ENCODE data around the gene GFOD1. TPM values are rescaled to one million over a fixed set of nuclear protein-coding genes. Genes with fewer than 3 reads are reported as not detected.

GFOD1 gene
- total RNA-seq, 1 experiment from 2014 or later: 1.8 TPM

DNA sequence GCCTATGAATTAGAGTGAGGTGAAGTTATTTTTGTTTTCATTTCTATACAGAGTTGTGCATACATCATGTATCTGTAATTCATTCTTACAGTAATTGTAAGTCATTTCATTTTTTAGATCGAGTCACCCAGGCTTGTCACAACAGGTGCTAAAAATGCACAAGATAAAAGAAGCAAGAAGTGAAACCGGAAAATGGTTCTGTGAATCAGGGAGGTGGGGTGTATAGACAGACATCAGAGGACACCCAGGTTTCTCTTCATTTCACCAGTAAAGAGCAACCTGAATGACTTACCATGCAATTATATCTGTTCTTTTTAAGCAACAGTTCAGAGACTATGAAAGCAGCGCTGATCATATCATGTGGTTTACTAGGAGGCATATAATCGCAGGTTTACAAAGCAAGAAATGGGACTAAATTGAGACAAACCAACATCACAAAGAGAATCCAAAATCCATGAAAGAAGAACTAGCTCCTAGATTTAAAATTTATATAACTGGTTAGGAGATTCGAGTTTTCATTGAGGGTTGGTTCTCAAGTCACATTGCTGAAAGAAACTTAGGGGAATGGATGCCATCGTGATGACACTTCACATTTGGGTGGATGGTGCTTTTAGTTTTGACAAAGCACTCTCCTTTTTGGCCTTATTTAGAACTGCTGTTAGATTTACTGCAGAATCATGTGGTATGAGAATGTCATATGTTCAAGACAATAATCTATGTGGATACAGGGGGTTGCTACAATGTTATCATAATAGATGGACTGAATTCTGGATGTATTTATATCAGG lies 131.2 kb downstream of the GFOD1 start:
- DNase-seq (ENCODE audit: low read depth): no peak

GRCh38 chr6:13355043-13355945 lies 132.1 kb downstream of the GFOD1 start:
- DNase-seq (ENCODE audit: low read depth): peak; percentile 98

GRCh38 chr6:13354331-13355042 lies 132.9 kb downstream of the GFOD1 start:
- DNase-seq (ENCODE audit: low read depth): peak; percentile 73

DNA sequence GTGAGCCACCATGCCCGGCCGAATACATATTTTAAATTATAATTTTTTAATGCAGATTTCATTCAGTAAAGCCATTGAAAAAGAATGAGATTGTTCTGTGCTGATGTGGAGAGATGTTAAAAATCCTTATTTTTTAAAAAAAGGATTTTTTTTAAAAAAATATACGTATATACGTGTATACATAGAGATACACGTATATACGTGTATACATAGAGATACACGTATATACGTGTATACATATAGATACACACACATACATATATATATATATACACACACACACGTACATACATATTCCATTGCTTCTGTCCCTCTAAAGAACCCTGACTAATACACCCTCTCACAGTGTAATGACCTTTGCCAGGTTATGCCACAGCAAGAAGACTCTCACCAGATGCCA lies 135.2 kb downstream of the GFOD1 start:
- no peak for DNase-seq (ENCODE audit: low read depth)

- DNase-seq (ENCODE audit: low read depth): no peak
Measured at GRCh38 chr6:13351271-13351670, 136.1 kb downstream of the GFOD1 start.

- peak; percentile 7 for DNase-seq (ENCODE audit: low read depth)
Measured at GRCh38 chr6:13349811-13350506, 137.4 kb downstream of the GFOD1 start.

DNA sequence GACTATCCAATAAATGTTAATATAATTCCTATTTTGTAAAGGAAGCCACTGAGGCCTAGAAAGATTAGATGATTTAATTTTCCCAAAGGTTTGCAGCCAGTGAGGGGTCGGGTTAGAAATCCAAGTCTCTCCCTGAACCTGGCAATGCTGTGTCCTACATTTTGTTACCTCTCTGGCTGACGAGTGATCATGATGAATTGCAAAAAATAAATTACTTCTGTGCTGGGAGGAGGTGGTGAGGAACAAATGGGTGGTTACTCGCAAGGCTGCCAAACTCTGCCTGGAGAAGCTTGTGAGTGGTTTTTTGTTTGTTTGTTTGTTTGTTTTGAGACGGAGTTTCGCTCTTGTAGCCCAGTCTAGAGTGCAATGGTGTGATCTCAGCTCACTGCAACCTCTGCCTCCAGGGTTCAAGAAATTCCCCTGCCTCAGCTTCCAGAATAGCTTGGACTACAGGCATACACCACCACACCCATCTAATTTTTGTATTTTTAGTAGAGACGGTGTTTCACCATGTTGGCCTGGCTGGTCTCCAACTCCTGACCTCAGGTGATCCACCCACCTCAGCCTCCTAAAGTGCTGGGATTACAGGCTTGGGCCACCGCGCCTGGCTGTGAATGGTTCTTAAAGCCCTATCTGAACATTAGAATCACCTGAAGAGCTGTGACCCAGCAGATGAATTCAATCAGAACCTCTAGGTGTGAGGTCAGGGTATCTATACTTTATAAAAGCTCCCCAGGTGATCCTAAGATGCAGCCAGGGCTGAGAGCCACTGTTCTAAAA lies 138.9 kb downstream of the GFOD1 start:
- DNase-seq (ENCODE audit: low read depth): no peak

DNA sequence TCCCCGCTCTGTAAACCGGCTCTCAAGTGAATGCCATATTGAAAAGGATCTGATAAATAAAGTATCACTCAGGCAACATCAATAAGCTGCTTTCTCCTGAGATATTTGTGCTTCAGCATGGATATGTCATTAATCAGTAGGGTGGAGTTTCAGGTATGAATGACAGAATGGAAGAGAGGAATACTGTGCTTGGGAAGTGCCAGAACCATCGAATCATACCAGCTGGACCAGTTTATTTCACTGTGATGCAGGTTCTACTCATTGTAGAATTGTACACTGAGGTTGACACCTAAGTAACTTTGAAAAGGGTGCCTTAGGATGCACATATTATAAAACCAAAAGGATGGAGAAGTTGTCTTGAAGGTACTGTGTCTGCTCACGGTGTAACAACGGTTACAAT lies 141.2 kb downstream of the GFOD1 start:
- no peak for DNase-seq (ENCODE audit: low read depth)

DNA sequence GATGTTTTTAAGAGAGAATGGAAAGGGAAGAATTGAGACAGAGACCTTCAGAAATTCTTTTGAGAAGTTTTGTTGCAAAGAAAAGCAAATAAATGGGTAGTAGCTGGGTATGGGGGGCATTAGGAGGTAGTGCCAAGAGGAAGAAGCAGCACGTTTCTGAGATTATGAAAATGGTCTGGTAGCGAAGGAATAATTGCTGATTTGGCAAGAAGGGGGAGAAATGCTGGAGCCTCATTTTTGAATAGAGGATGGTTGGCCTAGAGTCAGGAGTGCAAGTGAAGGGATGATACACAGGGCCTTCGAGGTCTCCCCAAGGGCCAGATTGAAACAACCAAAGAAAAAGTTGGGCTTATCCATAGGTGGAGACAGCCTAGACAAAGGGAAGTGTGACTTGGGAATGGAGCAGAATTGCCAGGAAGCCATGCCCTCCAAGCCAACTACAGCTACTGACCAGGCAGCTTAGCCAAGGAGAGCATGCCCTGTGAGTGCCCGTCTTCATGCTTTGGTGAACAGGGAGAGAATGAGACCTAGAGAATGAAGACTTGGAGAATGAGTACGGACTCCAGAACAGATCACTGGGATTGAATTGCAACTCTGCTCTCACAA lies 144.9 kb downstream of the GFOD1 start:
- DNase-seq (ENCODE audit: low read depth): no peak

GRCh38 chr6:13339863-13340630 lies 147.4 kb downstream of the GFOD1 start:
- no peak for DNase-seq (ENCODE audit: low read depth)

- DNase-seq (ENCODE audit: low read depth): no peak
Measured at GRCh38 chr6:13338038-13338437, 149.4 kb downstream of the GFOD1 start.

GRCh38 chr6:13336553-13336952 lies 150.8 kb downstream of the GFOD1 start:
- peak; percentile 87 for DNase-seq (ENCODE audit: low read depth)

DNA sequence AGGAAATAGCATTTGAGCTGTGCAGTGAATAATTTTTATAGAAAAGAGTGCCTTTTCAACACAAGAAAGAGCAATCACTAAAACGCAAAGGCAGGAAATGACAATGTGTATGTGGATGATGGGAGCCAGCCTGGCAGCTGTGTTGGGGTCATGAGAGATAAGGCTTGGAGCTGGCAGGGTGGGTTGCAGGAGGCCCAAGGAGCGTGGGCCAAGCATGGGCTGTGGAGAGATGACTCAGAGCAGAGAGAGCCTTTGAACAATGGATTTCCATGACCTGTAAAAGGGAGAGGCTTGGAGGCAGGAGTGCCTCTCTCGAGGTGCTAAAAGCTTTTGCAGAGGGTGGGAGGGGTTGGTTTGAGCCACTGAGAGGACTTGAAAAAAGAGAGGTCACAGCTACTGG lies 152.4 kb downstream of the GFOD1 start:
- peak; percentile 46 for DNase-seq (ENCODE audit: low read depth)

- DNase-seq (ENCODE audit: low read depth): no peak
Measured at GRCh38 chr6:13332349-13332706, 155.1 kb downstream of the GFOD1 start.

- DNase-seq (ENCODE audit: low read depth): peak; percentile 32
Measured at GRCh38 chr6:13331516-13332348, 155.7 kb downstream of the GFOD1 start.

- DNase-seq (ENCODE audit: low read depth): no peak
Measured at GRCh38 chr6:13328875-13329183, 158.6 kb downstream of the GFOD1 start.

DNA sequence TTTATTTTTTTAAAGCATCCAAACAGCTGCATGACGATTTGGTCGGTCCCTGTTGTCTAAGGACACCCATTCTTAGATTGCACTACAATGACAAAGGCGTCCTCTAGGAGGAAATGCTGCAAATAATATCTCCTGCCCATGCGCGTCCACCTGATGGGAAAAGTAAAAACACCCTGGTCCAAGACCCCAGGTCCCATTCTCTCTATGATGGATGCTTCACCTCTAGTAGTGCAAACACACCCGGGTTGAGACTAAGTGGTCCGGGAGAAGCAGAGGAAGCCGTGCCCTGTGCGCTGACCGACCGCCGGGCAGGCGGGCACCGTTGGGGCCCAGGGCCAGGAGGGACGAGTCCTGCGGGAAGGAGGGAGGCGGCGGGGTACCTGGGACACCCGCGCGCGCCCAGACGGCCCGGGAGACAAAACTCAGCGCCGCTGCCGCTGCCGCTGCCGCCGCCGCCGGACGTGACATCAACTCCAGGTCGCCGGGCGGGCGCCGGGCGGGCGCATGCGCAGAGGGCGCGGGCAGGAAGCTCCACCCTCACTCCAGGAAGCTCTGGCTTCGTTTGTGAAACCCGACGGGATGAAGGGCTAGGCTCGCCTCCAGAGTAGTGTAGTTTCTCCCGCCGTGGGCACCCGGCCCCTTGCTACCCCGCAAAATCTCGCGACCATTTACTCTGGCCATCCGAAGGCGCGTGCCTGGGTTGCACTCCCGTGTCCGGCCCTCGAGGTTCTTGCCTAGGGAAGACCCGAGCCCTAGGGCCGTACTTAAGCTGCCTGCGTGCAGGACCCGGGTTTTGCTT lies 159.1 kb downstream of the GFOD1 start, which contains the start of gene TBC1D7:
TSS of gene TBC1D7 (minus strand) at position 462 of the 799 bp plus-strand sequence. CDS start 1,639 bp downstream, outside the sequence.
- peak; percentile 89 for DNase-seq (ENCODE audit: low read depth)

- DNase-seq (ENCODE audit: low read depth): peak; percentile 18
Measured at GRCh38 chr6:13327691-13328075, 159.7 kb downstream of the GFOD1 start.

All from RPMI7951 (cell line).